ENCODE results near the gene NKD1. TPM values are rescaled to one million over a fixed set of nuclear protein-coding genes. Genes with fewer than 3 reads are reported as not detected.
"Not testable (repeated sequence)": the region's sequence is repeated elsewhere in the genome, so short reads cannot be mapped to it uniquely, and the experiment has no call there.

Gene NKD1
- total RNA-seq, 1 experiment from 2014 or later = 0.02 TPM

- no peak for DNase-seq
- H3K27me3 ChIP-seq = peaks cover 18% of the 10 kb centered on the region; the same call in 1 of the 2 replicates
- H3K4me1 ChIP-seq = no peaks in the 10 kb centered on the region
- H3K27ac ChIP-seq = no peak overlapping the region
- no peak overlapping the region for H3K4me3 ChIP-seq
- no peaks in the 10 kb centered on the region for H3K36me3 ChIP-seq
- no peaks in the 10 kb centered on the region for H3K9me3 ChIP-seq (replicated peaks)
Observed at GRCh38 chr16:50570354-50570753, 22.2 kb downstream of the NKD1 start.

GRCh38 chr16:50570808-50571598, 22.8 kb downstream of the NKD1 start:
- no peaks in the 10 kb centered on the region for H3K4me1 ChIP-seq
- H3K27ac ChIP-seq = no peak overlapping the region
- no peaks in the 10 kb centered on the region for H3K9me3 ChIP-seq (replicated peaks)
- H3K27me3 ChIP-seq = peaks cover 18% of the 10 kb centered on the region; the same call in 1 of the 2 replicates
- H3K4me3 ChIP-seq = no peak overlapping the region
- no peaks in the 10 kb centered on the region for H3K36me3 ChIP-seq
- no peak for DNase-seq

GRCh38 chr16:50571786-50572185, 23.6 kb downstream of the NKD1 start:
- Histone ChIP-seq H3K4me3 (no peak overlapping the region), H3K36me3 (no peaks in the 10 kb centered on the region), H3K9me3 (replicated peaks) (no peaks in the 10 kb centered on the region), H3K27me3 (peaks cover 18% of the 10 kb centered on the region; the same call in 1 of the 2 replicates), H3K4me1 (no peaks in the 10 kb centered on the region), H3K27ac (no peak overlapping the region)
- no peak for DNase-seq

- no peak for DNase-seq
- Histone ChIP-seq H3K36me3 (no peaks in the 10 kb centered on the region), H3K27me3 (peaks cover 18% of the 10 kb centered on the region; the same call in 1 of the 2 replicates), H3K27ac (no peak overlapping the region), H3K4me1 (no peaks in the 10 kb centered on the region), H3K9me3 (replicated peaks) (no peaks in the 10 kb centered on the region), H3K4me3 (no peak overlapping the region)
Observed at GRCh38 chr16:50572700-50573099, 24.5 kb downstream of the NKD1 start.

- no peak overlapping the region for H3K4me3 ChIP-seq
- no peak for DNase-seq
- no peaks in the 10 kb centered on the region for H3K36me3 ChIP-seq
- H3K4me1 ChIP-seq = no peaks in the 10 kb centered on the region
- peaks cover 18% of the 10 kb centered on the region; the same call in 1 of the 2 replicates for H3K27me3 ChIP-seq
- no peak overlapping the region for H3K27ac ChIP-seq
- H3K9me3 ChIP-seq (replicated peaks) = no peaks in the 10 kb centered on the region
Observed at GRCh38 chr16:50573279-50573678, 25.1 kb downstream of the NKD1 start.

- Histone ChIP-seq H3K4me1 (no peaks in the 10 kb centered on the region), H3K4me3 (no peak overlapping the region), H3K27ac (no peak overlapping the region), H3K36me3 (no peaks in the 10 kb centered on the region), H3K27me3 (0 out of 2 replicates have a peak, but pooled peaks cover 14% of the 10 kb centered on the region), H3K9me3 (replicated peaks) (no peaks in the 10 kb centered on the region)
- DNase-seq = no peak
Observed at GRCh38 chr16:50573947-50574744, 25.9 kb downstream of the NKD1 start.

GRCh38 chr16:50574745-50575136, 26.5 kb downstream of the NKD1 start:
- Histone ChIP-seq H3K27ac (no peak overlapping the region), H3K9me3 (replicated peaks) (no peaks in the 10 kb centered on the region), H3K27me3 (0 out of 2 replicates have a peak, but pooled peaks cover 14% of the 10 kb centered on the region), H3K4me3 (no peak overlapping the region), H3K4me1 (no peaks in the 10 kb centered on the region), H3K36me3 (no peaks in the 10 kb centered on the region)
- DNase-seq = no peak

- Histone ChIP-seq H3K36me3 (no peaks in the 10 kb centered on the region), H3K9me3 (replicated peaks) (no peaks in the 10 kb centered on the region), H3K4me1 (no peaks in the 10 kb centered on the region), H3K27ac (no peak overlapping the region), H3K27me3 (0 out of 2 replicates have a peak, but pooled peaks cover 7% of the 10 kb centered on the region), H3K4me3 (no peak overlapping the region)
- no peak for DNase-seq
Observed at GRCh38 chr16:50575743-50576142, 27.5 kb downstream of the NKD1 start.

- Histone ChIP-seq H3K36me3 (no peaks in the 10 kb centered on the region), H3K27me3 (0 out of 2 replicates have a peak, but pooled peaks cover 7% of the 10 kb centered on the region), H3K27ac (no peak overlapping the region), H3K4me3 (no peak overlapping the region), H3K4me1 (no peaks in the 10 kb centered on the region), H3K9me3 (replicated peaks) (no peaks in the 10 kb centered on the region)
- DNase-seq = no peak
Observed at GRCh38 chr16:50576403-50577113, 28.4 kb downstream of the NKD1 start.

- Histone ChIP-seq H3K4me3 (no peak overlapping the region), H3K36me3 (no peaks in the 10 kb centered on the region), H3K27me3 (0 out of 2 replicates have a peak, but pooled peaks cover 7% of the 10 kb centered on the region), H3K9me3 (replicated peaks) (no peaks in the 10 kb centered on the region), H3K4me1 (no peaks in the 10 kb centered on the region), H3K27ac (no peak overlapping the region)
- DNase-seq = no peak
Observed at GRCh38 chr16:50578137-50578536, 29.9 kb downstream of the NKD1 start.

- H3K4me1 ChIP-seq; H3K36me3 ChIP-seq; H3K9me3 ChIP-seq (replicated peaks); H3K27ac ChIP-seq; H3K4me3 ChIP-seq; DNase-seq; H3K27me3 ChIP-seq: not testable (repeated sequence)
Observed at GRCh38 chr16:50579373-50579772, 31.2 kb downstream of the NKD1 start.

- Histone ChIP-seq H3K36me3 (no peaks in the 10 kb centered on the region), H3K4me1 (no peaks in the 10 kb centered on the region), H3K27me3 (no peaks in the 10 kb centered on the region), H3K9me3 (replicated peaks) (no peaks in the 10 kb centered on the region), H3K4me3 (no peak overlapping the region), H3K27ac (no peak overlapping the region)
- no peak for DNase-seq
Observed at GRCh38 chr16:50580180-50580798, 32.1 kb downstream of the NKD1 start.

GRCh38 chr16:50581845-50582244, 33.6 kb downstream of the NKD1 start:
- Histone ChIP-seq H3K9me3 (replicated peaks) (no peaks in the 10 kb centered on the region), H3K27me3 (no peaks in the 10 kb centered on the region), H3K4me3 (no peak overlapping the region), H3K27ac (no peak overlapping the region), H3K4me1 (no peaks in the 10 kb centered on the region), H3K36me3 (no peaks in the 10 kb centered on the region)
- DNase-seq = no peak

GRCh38 chr16:50583211-50583610, 35.0 kb downstream of the NKD1 start:
- Histone ChIP-seq H3K4me3 (no peak overlapping the region), H3K9me3 (replicated peaks) (no peaks in the 10 kb centered on the region), H3K4me1 (no peaks in the 10 kb centered on the region), H3K27ac (no peak overlapping the region), H3K27me3 (no peaks in the 10 kb centered on the region), H3K36me3 (no peaks in the 10 kb centered on the region)
- DNase-seq = no peak

All from SJCRH30 (cell line).